Measurements from ENCODE around the gene OR6B1.

- TF ChIP-seq CTCF (conservative IDR thresholded peaks at IDR 0.05; ENCODE audit: low read length): no peak
- no peak for TF ChIP-seq EZH2phosphoT487 (IDR thresholded peaks at IDR 0.05; ENCODE audit: borderline replicate concordance)
Measured at GRCh38 chr7:143987513-143987912, 12.6 kb upstream of the OR6B1 start.
